ENCODE measurements around the gene SDSL.

SDSL gene

GRCh38 chr12:113448873-113449272 lies 26.7 kb downstream of the SDSL start:
- no peak for DNase-seq
- peaks cover 0 to 3% (median 0%) of the 10 kb centered on the region in 4 experiments for H3K4me1 ChIP-seq (ENCODE audit: control extremely low read depth in 1 of 4, control insufficient read depth in 4 of 4, insufficient read depth in 4 of 4, low read length in 3 of 4)
- peaks cover 0 to 11% (median 0%) of the 10 kb centered on the region in 5 experiments for H3K9me3 ChIP-seq (ENCODE audit: control extremely low read depth in 1 of 5, control insufficient read depth in 4 of 5, insufficient read depth in 2 of 5, low read depth in 1 of 5, low read length in 4 of 5)
- H3K27ac ChIP-seq (ENCODE audit: insufficient read depth in 1 of 2, low read depth in 1 of 2, low read length in 2 of 2, poor library complexity in 1 of 2, severe bottlenecking in 2 of 2), result no peak overlapping the region
- ChIA-PET CTCF (interaction anchor here (0.6 kb wide), 1 partner anchor 252 kb away, joined by 3 read pairs; no protein-coding TSS in a partner anchor), POLR2A (no interaction called here)
- H3K27me3 ChIP-seq (replicated peaks in 2 of 5; ENCODE audit: control insufficient read depth in 4 of 5, insufficient read depth in 5 of 5, low read length in 4 of 5), result peaks cover 0 to 22% (median 7%) of the 10 kb centered on the region in 5 experiments
- H3K4me3 ChIP-seq (ENCODE audit: control insufficient read depth in 1 of 7, extremely low read depth in 1 of 7, insufficient read depth in 4 of 7, low read depth in 2 of 7, low read length in 6 of 7), result no peak overlapping the region
- H3K36me3 ChIP-seq (ENCODE audit: control insufficient read depth in 4 of 4, insufficient read depth in 4 of 4, low read length in 3 of 4), result no peaks in the 10 kb centered on the region
- 44% methylated on average over 1 of the region's 7 CpGs for WGBS (ENCODE audit: insufficient coverage)

GRCh38 chr12:113449299-113449698 lies 27.1 kb downstream of the SDSL start:
- Histone ChIP-seq H3K4me3 (ENCODE audit: control insufficient read depth in 1 of 7, extremely low read depth in 1 of 7, insufficient read depth in 4 of 7, low read depth in 2 of 7, low read length in 6 of 7) (no peak overlapping the region), H3K4me1 (ENCODE audit: control extremely low read depth in 1 of 4, control insufficient read depth in 4 of 4, insufficient read depth in 4 of 4, low read length in 3 of 4) (peaks cover 0 to 3% (median 0%) of the 10 kb centered on the region in 4 experiments), H3K27me3 (replicated peaks in 2 of 5; ENCODE audit: control insufficient read depth in 4 of 5, insufficient read depth in 5 of 5, low read length in 4 of 5) (peaks cover 0 to 22% (median 7%) of the 10 kb centered on the region in 5 experiments), H3K9me3 (ENCODE audit: control extremely low read depth in 1 of 5, control insufficient read depth in 4 of 5, insufficient read depth in 2 of 5, low read depth in 1 of 5, low read length in 4 of 5) (peaks cover 0 to 11% (median 0%) of the 10 kb centered on the region in 5 experiments), H3K36me3 (ENCODE audit: control insufficient read depth in 4 of 4, insufficient read depth in 4 of 4, low read length in 3 of 4) (no peaks in the 10 kb centered on the region), H3K27ac (ENCODE audit: insufficient read depth in 1 of 2, low read depth in 1 of 2, low read length in 2 of 2, poor library complexity in 1 of 2, severe bottlenecking in 2 of 2) (no peak overlapping the region)
- DNase-seq, result no peak
- ChIA-PET CTCF (interaction anchor here (0.6 kb wide), 1 partner anchor 252 kb away, joined by 3 read pairs; no protein-coding TSS in a partner anchor), POLR2A (no interaction called here)
- WGBS (ENCODE audit: insufficient coverage), result 100% methylated on average over 1 of the region's 2 CpGs

- Histone ChIP-seq H3K4me3 (ENCODE audit: control insufficient read depth in 1 of 7, extremely low read depth in 1 of 7, insufficient read depth in 4 of 7, low read depth in 2 of 7, low read length in 6 of 7) (no peak overlapping the region), H3K27me3 (replicated peaks in 2 of 5; ENCODE audit: control insufficient read depth in 4 of 5, insufficient read depth in 5 of 5, low read length in 4 of 5) (peaks cover 0 to 22% (median 7%) of the 10 kb centered on the region in 5 experiments), H3K4me1 (ENCODE audit: control extremely low read depth in 1 of 4, control insufficient read depth in 4 of 4, insufficient read depth in 4 of 4, low read length in 3 of 4) (peaks cover 0 to 3% (median 0%) of the 10 kb centered on the region in 4 experiments), H3K36me3 (ENCODE audit: control insufficient read depth in 4 of 4, insufficient read depth in 4 of 4, low read length in 3 of 4) (no peaks in the 10 kb centered on the region), H3K9me3 (ENCODE audit: control extremely low read depth in 1 of 5, control insufficient read depth in 4 of 5, insufficient read depth in 2 of 5, low read depth in 1 of 5, low read length in 4 of 5) (peaks cover 0 to 11% (median 0%) of the 10 kb centered on the region in 5 experiments), H3K27ac (ENCODE audit: insufficient read depth in 1 of 2, low read depth in 1 of 2, low read length in 2 of 2, poor library complexity in 1 of 2, severe bottlenecking in 2 of 2) (no peak overlapping the region)
- CTCF ChIA-PET, result no interaction called here
- WGBS (ENCODE audit: insufficient coverage), result no CpG with 5 or more reads among the region's 1 CpG
- DNase-seq, result no peak
- POLR2A ChIA-PET, result no interaction called here
Observed at GRCh38 chr12:113449839-113450238, 27.7 kb downstream of the SDSL start.

GRCh38 chr12:113452458-113452857 lies 30.3 kb downstream of the SDSL start:
- Histone ChIP-seq H3K4me1 (ENCODE audit: control extremely low read depth in 1 of 4, control insufficient read depth in 4 of 4, insufficient read depth in 4 of 4, low read length in 3 of 4) (peaks cover 0 to 4% (median 2%) of the 10 kb centered on the region in 4 experiments), H3K27ac (ENCODE audit: insufficient read depth in 1 of 2, low read depth in 1 of 2, low read length in 2 of 2, poor library complexity in 1 of 2, severe bottlenecking in 2 of 2) (no peak overlapping the region), H3K27me3 (replicated peaks in 2 of 5; ENCODE audit: control insufficient read depth in 4 of 5, insufficient read depth in 5 of 5, low read length in 4 of 5) (peaks cover 0 to 38% (median 15%) of the 10 kb centered on the region in 5 experiments), H3K36me3 (ENCODE audit: control insufficient read depth in 4 of 4, insufficient read depth in 4 of 4, low read length in 3 of 4) (no peaks in the 10 kb centered on the region), H3K4me3 (ENCODE audit: control insufficient read depth in 1 of 7, extremely low read depth in 1 of 7, insufficient read depth in 4 of 7, low read depth in 2 of 7, low read length in 6 of 7) (no peak overlapping the region), H3K9me3 (ENCODE audit: control extremely low read depth in 1 of 5, control insufficient read depth in 4 of 5, insufficient read depth in 2 of 5, low read depth in 1 of 5, low read length in 4 of 5) (no peaks in the 10 kb centered on the region)
- no peak for DNase-seq
- CTCF ChIA-PET, result interaction anchor here (1.2 to 1.8 kb wide), 2 partner anchors 10 to 12 kb away, joined by 3 to 5 read pairs; no protein-coding TSS in a partner anchor
- POLR2A ChIA-PET, result interaction anchor here (0.6 to 0.7 kb wide), 2 partner anchors 45 to 220 kb away, joined by 4 to 5 read pairs; no protein-coding TSS in a partner anchor
- 100% methylated on average over 1 of the region's 2 CpGs for WGBS (ENCODE audit: insufficient coverage)

GRCh38 chr12:113453330-113453729 lies 31.1 kb downstream of the SDSL start:
- CTCF ChIA-PET, result interaction anchor here (0.6 to 1.8 kb wide), 3 partner anchors 9 to 242 kb away, joined by 3 to 5 read pairs (median 3); no protein-coding TSS in a partner anchor
- no peak for DNase-seq
- Histone ChIP-seq H3K27me3 (replicated peaks in 2 of 5; ENCODE audit: control insufficient read depth in 4 of 5, insufficient read depth in 5 of 5, low read length in 4 of 5) (peaks cover 0 to 41% (median 15%) of the 10 kb centered on the region in 5 experiments), H3K4me1 (ENCODE audit: control extremely low read depth in 1 of 4, control insufficient read depth in 4 of 4, insufficient read depth in 4 of 4, low read length in 3 of 4) (peaks cover 0 to 4% (median 2%) of the 10 kb centered on the region in 4 experiments), H3K36me3 (ENCODE audit: control insufficient read depth in 4 of 4, insufficient read depth in 4 of 4, low read length in 3 of 4) (no peaks in the 10 kb centered on the region), H3K4me3 (ENCODE audit: control insufficient read depth in 1 of 7, extremely low read depth in 1 of 7, insufficient read depth in 4 of 7, low read depth in 2 of 7, low read length in 6 of 7) (no peak overlapping the region), H3K27ac (ENCODE audit: insufficient read depth in 1 of 2, low read depth in 1 of 2, low read length in 2 of 2, poor library complexity in 1 of 2, severe bottlenecking in 2 of 2) (no peak overlapping the region), H3K9me3 (ENCODE audit: control extremely low read depth in 1 of 5, control insufficient read depth in 4 of 5, insufficient read depth in 2 of 5, low read depth in 1 of 5, low read length in 4 of 5) (no peaks in the 10 kb centered on the region)
- POLR2A ChIA-PET, result no interaction called here
- 55% methylated on average over 3 of the region's 6 CpGs for WGBS (ENCODE audit: insufficient coverage)

GRCh38 chr12:113456199-113456598 lies 34.0 kb downstream of the SDSL start:
- H3K9me3 ChIP-seq (ENCODE audit: control extremely low read depth in 1 of 5, control insufficient read depth in 4 of 5, insufficient read depth in 2 of 5, low read depth in 1 of 5, low read length in 4 of 5), result no peaks in the 10 kb centered on the region
- WGBS (ENCODE audit: insufficient coverage), result 83% methylated on average over 1 of the region's 2 CpGs
- CTCF ChIA-PET, result interaction anchor here (1.0 to 1.3 kb wide), 2 partner anchors 10 to 18 kb away, joined by 4 read pairs; no protein-coding TSS in a partner anchor
- H3K27ac ChIP-seq (ENCODE audit: insufficient read depth in 1 of 2, low read depth in 1 of 2, low read length in 2 of 2, poor library complexity in 1 of 2, severe bottlenecking in 2 of 2), result no peak overlapping the region
- peaks cover 5 to 58% (median 14%) of the 10 kb centered on the region in 5 experiments for H3K27me3 ChIP-seq (replicated peaks in 2 of 5; ENCODE audit: control insufficient read depth in 4 of 5, insufficient read depth in 5 of 5, low read length in 4 of 5)
- H3K36me3 ChIP-seq (ENCODE audit: control insufficient read depth in 4 of 4, insufficient read depth in 4 of 4, low read length in 3 of 4), result no peaks in the 10 kb centered on the region
- POLR2A ChIA-PET, result no interaction called here
- H3K4me1 ChIP-seq (ENCODE audit: control extremely low read depth in 1 of 4, control insufficient read depth in 4 of 4, insufficient read depth in 4 of 4, low read length in 3 of 4), result peaks cover 0 to 4% (median 0%) of the 10 kb centered on the region in 4 experiments
- no peak overlapping the region for H3K4me3 ChIP-seq (ENCODE audit: control insufficient read depth in 1 of 7, extremely low read depth in 1 of 7, insufficient read depth in 4 of 7, low read depth in 2 of 7, low read length in 6 of 7)
- DNase-seq, result no peak

- no peak for DNase-seq
- H3K4me1 ChIP-seq (ENCODE audit: control extremely low read depth in 1 of 4, control insufficient read depth in 4 of 4, insufficient read depth in 4 of 4, low read length in 3 of 4), result peaks cover 0 to 4% (median 0%) of the 10 kb centered on the region in 4 experiments
- H3K27ac ChIP-seq (ENCODE audit: insufficient read depth in 1 of 2, low read depth in 1 of 2, low read length in 2 of 2, poor library complexity in 1 of 2, severe bottlenecking in 2 of 2), result no peak overlapping the region
- ChIA-PET CTCF (interaction anchor here (1.0 to 1.3 kb wide), 2 partner anchors 11 to 17 kb away, joined by 4 read pairs; no protein-coding TSS in a partner anchor), POLR2A (no interaction called here)
- H3K9me3 ChIP-seq (ENCODE audit: control extremely low read depth in 1 of 5, control insufficient read depth in 4 of 5, insufficient read depth in 2 of 5, low read depth in 1 of 5, low read length in 4 of 5), result no peaks in the 10 kb centered on the region
- H3K36me3 ChIP-seq (ENCODE audit: control insufficient read depth in 4 of 4, insufficient read depth in 4 of 4, low read length in 3 of 4), result no peaks in the 10 kb centered on the region
- WGBS (ENCODE audit: insufficient coverage), result 80% methylated on average over 4 of the region's 4 CpGs
- no peak overlapping the region for H3K4me3 ChIP-seq (ENCODE audit: control insufficient read depth in 1 of 7, extremely low read depth in 1 of 7, insufficient read depth in 4 of 7, low read depth in 2 of 7, low read length in 6 of 7)
- H3K27me3 ChIP-seq (replicated peaks in 2 of 5; ENCODE audit: control insufficient read depth in 4 of 5, insufficient read depth in 5 of 5, low read length in 4 of 5), result peaks cover 9 to 64% (median 18%) of the 10 kb centered on the region in 5 experiments
Observed at GRCh38 chr12:113456761-113457160, 34.6 kb downstream of the SDSL start.
